HepG2 (cell line): Measurements from ENCODE around the gene STX12.

ENCODE experiments used
- CHD4 ChIP-seq: fragments of 200-600 bp; sonication (generic); IDR thresholded peaks from 2 replicates; pipeline ENCODE4 v1.7.0; 2017; ENCODE audit warnings: mild to moderate bottlenecking, low read length, borderline replicate concordance
- HMG20A ChIP-seq: IDR thresholded peaks from 2 replicates; pipeline ENCODE4 v1.6.1; 2016; ENCODE audit warnings: borderline replicate concordance
- JUND ChIP-seq: sonication (generic); formaldehyde crosslinking; IDR thresholded peaks from 2 replicates; pipeline ENCODE4 v1.8.0; 2022; ENCODE audit warnings: mild to moderate bottlenecking, missing genetic modification reagents
- KAT2B ChIP-seq: fragments of 150-350 bp; IDR thresholded peaks from 2 replicates; pipeline ENCODE4 v1.6.1; 2014; ENCODE audit warnings: low read depth, low read length, borderline replicate concordance
- ZNF10 ChIP-seq: sonication (generic); formaldehyde crosslinking; IDR thresholded peaks from 2 replicates; pipeline ENCODE4 v1.4.0; 2020; ENCODE audit warnings: mild to moderate bottlenecking, low read depth, missing genetic modification reagents, borderline replicate concordance
- ZNF282 ChIP-seq: fragments of 450-650 bp; IDR thresholded peaks from 2 replicates; pipeline ENCODE4 v1.6.1; 2018; ENCODE audit not compliant: partially characterized antibody
- TF ChIP-seq, protein P1 (sequence below): IDR thresholded peaks from 2 replicates; pipeline ENCODE4 v1.6.1; 2012; ENCODE audit warnings: inconsistent platforms
- TF ChIP-seq, protein P2 (sequence below): sonication (generic); formaldehyde crosslinking; IDR thresholded peaks from 2 replicates; pipeline ENCODE4 v1.5.0; 2020; ENCODE audit warnings: missing genetic modification reagents
- TF ChIP-seq, protein P3 (sequence below): sonication (generic); formaldehyde crosslinking; IDR thresholded peaks from 2 replicates; pipeline ENCODE4 v1.4.0; 2020; ENCODE audit warnings: mild to moderate bottlenecking, low read depth, missing genetic modification reagents

DNA sequence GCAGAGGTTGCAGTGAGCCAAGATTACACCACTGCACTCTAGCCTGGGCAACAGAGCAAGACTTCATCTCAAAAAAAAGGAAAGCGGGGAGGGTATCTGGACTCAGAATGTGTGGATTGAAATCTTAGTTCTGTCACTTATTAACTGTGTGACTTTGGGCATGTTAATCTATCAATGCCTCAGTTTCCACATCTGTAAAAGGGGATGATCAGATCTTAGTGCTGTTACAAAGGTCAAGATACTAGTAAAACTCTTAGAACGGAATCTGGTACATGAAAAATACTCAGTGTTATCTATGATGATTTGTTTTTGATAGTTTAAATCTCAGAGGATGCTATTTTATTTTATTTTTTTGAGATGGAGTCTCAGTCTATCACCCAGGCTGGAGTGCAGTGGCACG, 36.8 kb upstream of the STX12 start:
- no peak for TF ChIP-seq KAT2B
- TF ChIP-seq, protein P1, sequence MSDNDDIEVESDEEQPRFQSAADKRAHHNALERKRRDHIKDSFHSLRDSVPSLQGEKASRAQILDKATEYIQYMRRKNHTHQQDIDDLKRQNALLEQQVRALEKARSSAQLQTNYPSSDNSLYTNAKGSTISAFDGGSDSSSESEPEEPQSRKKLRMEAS, result no peak
- no peak for TF ChIP-seq JUND
- no peak for TF ChIP-seq HMG20A (CRISPR knock-in tag)
- no peak for TF ChIP-seq ZNF282
- TF ChIP-seq ZNF10 (CRISPR knock-in tag), result no peak
- TF ChIP-seq, protein P2, sequence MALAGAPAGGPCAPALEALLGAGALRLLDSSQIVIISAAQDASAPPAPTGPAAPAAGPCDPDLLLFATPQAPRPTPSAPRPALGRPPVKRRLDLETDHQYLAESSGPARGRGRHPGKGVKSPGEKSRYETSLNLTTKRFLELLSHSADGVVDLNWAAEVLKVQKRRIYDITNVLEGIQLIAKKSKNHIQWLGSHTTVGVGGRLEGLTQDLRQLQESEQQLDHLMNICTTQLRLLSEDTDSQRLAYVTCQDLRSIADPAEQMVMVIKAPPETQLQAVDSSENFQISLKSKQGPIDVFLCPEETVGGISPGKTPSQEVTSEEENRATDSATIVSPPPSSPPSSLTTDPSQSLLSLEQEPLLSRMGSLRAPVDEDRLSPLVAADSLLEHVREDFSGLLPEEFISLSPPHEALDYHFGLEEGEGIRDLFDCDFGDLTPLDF (CRISPR knock-in tag), result no peak
- TF ChIP-seq CHD4, result no peak
- TF ChIP-seq, protein P3, sequence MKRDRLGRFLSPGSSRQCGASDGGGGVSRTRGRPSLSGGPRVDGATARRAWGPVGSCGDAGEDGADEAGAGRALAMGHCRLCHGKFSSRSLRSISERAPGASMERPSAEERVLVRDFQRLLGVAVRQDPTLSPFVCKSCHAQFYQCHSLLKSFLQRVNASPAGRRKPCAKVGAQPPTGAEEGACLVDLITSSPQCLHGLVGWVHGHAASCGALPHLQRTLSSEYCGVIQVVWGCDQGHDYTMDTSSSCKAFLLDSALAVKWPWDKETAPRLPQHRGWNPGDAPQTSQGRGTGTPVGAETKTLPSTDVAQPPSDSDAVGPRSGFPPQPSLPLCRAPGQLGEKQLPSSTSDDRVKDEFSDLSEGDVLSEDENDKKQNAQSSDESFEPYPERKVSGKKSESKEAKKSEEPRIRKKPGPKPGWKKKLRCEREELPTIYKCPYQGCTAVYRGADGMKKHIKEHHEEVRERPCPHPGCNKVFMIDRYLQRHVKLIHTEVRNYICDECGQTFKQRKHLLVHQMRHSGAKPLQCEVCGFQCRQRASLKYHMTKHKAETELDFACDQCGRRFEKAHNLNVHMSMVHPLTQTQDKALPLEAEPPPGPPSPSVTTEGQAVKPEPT, result no peak
